HG03097 (cell line): ENCODE measurements around the gene WDR17.
A peak's percentile ranks its signal among the peaks of the same experiment; 100 is the strongest.

Source experiments
- ATAC-seq: cut with Tn5 transposase; IDR thresholded peaks from one replicate; pipeline ENCODE4 v1.9.1; 2021; ENCODE audit not compliant: unreplicated experiment, low FRiP score

Gene WDR17

DNA sequence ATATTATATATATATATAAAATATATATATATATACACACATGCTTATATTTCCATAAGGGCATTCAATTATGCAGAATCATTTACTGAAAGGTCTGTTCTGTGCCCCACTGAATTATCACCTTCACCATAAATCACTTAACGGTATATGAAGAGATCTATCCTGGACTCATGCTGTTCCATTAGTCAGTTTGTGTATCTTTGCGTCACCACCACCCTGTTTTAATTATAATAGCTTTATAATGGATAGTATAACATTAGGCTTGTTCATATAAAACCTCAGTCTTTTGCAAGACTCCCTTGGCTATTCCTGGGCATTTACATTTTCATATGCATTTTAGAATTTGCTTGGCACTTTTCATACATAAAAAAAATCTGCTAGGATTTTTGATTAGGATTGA lies 19.1 kb downstream of the WDR17 start:
- no peak for ATAC-seq

DNA sequence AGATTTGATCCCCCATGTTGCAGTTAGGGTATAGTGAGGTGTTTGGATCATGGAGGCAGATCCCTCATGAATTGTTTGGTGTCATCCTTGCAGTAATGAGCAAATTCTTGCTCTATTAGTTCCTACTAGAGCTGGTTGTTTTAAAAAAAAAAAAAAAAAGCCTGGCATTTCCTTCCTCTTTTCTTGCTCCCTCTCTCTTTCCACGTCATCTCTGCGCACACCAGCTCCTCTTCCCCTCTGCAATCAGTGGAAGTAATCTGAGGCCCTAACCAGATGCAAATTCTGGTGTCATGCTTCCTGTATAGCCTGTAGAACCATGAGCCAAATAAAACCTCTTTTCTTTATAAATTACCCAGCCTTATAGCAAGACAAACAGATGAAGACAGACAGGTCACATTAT lies 24.5 kb downstream of the WDR17 start:
- no peak for ATAC-seq

DNA sequence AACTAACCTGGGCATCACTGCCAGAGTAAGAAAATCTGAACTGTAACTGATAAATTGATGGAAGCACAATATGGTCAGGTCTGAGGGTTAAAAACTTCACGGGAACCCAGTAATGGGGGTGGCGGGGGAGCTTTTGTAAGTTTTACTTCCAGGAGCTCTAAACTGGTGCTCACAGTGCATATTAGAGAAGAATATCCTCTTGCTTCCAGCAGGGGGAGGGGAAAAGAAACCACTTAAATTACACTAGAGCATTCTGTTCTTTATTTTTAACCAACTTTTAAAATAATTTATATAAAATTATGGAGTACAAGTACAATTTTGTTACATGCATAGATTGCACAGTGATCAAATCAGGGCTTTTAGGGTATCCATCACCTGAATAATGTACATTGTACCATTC lies 33.7 kb downstream of the WDR17 start:
- ATAC-seq, result no peak

DNA sequence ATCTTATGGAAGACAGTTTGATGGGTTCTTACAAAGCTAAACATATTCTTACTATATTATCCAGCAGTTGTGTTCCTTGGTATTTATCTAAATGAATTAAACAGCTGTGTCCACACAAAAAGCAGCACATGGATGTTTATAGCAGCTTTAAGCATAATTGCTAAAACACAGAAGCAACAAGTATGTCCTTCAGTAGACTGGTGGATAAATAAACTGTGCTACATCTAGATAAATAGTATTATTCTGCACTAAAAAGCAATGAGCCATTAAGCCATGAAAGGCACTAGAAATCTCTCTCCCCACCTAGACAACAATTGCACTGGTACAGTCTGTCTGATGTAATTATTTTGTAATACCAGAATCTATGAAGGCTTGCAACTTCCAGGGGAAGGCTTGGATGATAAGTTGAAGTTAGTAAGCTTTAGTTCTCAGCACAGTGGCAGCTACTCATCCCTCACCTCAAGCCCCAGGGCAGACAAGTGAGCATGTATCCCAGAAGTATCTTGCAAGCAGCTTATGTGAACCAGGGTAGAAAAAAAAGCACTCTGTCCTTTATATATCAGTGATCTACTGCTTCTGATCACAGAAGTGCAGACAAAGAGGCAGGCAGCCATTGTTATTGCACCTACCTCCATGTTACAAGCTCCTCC lies 36.9 kb downstream of the WDR17 start:
- ATAC-seq, result no peak

DNA sequence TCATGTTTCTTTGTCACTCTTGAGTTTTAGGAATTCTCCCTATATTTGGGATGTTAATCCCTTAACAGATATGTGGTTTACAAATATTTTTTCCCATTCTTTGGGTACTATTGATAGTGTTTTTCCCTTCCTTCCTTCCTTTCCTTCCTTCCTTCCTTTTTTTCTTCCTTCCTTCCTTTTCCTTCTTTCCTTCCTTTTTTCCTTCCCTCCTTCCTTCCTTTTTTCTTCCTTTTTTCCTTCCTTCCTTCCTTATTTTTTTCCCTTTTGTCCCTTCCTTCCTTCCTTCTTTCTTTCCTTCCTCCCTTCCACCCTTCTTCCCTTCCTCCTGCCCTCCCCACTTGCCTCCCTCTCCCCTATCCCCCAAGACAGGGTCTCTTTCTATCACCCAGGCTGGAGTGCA lies 42.1 kb downstream of the WDR17 start:
- no peak for ATAC-seq

DNA sequence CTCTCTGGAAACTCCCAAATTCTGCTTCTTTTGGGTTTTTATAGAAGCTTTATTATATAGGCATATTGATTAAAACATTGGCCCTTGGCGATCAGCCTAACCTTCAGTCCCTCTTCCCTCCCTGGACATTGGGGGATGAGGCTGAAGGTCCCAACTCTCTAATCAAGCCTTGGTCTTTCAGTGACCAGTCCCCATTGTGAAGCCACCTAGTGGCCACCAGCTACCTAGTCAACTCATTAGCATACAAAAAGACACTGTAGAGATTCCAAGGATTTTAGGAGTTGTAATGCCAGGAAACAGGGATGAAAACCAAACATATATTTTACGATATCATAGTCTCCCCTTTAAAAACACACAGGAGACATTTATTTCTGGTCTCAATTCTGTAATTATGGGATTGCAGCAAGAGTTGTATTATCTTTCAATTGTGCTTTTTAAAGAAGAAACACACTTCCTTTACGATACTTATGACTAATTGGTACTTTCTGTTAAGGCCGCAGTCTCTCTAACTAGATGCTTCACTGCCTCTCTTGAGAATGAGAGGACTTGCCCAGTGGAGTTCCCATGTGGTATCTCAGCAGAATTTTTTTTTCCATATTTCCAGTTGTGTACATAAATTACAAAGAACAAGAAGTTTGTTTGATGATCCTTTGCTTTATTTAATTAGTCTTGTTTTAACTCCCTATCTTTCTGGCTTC lies 58.2 kb downstream of the WDR17 start:
- ATAC-seq, result peak; percentile 100

DNA sequence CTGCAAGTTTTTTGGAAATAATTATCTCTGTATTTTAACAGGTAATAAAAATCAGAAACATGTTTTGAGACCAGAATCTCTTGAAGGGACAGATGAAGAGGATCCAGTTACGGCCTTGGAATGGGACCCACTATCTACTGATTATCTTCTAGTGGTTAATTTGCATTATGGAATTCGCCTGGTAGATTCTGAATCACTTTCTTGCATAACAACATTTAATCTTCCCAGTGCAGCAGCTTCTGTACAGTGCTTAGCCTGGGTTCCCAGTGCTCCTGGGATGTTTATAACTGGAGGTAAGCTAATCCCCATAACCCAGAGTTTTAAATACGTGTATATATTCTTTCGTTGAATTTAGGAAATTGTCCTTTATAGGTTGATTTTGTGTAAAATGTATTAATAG lies 59.4 kb downstream of the WDR17 start:
- ATAC-seq, result no peak

DNA sequence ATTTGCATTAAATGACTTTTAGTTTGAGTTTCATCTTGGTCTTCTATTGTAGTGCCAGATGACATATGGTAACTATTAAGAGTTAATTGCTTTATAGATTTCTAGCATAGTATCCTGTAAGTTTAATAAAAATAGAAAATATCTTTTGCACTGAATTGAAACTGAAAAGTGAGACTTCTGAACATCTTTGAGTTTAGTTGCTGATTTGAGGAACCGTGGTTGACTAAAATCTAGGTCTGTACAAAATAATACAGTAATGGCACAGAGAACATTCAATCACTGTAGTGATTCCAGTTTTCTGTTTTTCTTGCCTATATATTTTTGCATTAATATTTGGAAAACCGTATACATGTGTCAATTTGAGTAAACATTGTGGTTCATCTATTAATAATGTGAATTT lies 69.0 kb downstream of the WDR17 start:
- ATAC-seq, result no peak

DNA sequence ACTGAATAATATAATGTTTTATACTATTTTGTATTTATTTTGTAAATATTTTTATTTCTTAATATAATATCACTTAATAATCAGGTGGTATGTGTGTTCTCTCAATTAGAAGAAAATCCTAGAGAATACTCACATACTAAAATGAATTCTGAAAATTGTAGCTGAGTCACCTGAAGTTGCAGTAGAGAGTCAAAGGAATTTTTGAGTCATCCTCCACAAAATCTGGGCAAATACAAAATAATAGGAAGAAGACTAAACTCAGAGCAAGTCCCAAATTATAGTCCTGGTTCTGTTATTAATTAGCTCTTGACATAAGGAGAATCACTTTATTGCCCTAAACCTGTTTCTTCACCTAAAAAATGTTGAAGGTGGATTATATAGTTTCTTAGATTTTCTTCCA lies 72.0 kb downstream of the WDR17 start:
- ATAC-seq, result no peak

DNA sequence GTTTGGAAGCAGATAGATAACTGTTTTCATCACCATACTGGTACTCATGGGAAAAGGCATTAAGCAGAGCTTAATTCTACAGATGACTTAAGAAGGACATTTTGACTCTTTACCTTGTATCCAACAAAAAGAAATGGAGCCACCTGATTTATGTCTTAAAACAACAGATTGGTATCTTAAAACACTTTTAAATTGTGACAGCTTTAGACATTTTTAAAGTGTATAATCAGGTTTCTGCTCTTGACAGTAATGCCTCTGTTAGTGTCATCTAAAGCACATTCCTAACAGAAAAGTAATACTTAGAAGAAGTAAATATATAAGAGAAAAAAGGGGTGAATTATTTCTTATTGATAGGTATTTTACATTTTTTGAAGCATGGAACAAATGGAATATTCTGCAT lies 73.9 kb downstream of the WDR17 start:
- ATAC-seq, result no peak

DNA sequence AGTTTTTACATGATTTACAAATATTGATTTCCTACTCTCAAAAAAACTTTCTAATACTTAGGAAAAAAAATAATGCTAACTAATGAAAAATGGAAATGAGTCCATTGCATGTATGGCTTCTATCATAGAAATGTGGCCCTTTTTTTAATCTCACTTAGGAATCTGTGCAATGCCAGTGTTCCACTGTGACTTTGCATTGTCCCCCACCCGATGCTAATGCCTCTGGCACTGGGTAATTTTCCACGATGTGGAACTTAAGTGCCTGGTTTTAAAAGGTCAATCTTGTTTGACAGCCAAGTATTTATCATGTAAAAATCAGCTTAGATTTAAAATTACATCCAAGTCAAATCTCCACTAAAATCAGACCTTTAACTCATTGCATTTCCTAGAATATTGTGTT lies 76.6 kb downstream of the WDR17 start:
- ATAC-seq, result no peak

DNA sequence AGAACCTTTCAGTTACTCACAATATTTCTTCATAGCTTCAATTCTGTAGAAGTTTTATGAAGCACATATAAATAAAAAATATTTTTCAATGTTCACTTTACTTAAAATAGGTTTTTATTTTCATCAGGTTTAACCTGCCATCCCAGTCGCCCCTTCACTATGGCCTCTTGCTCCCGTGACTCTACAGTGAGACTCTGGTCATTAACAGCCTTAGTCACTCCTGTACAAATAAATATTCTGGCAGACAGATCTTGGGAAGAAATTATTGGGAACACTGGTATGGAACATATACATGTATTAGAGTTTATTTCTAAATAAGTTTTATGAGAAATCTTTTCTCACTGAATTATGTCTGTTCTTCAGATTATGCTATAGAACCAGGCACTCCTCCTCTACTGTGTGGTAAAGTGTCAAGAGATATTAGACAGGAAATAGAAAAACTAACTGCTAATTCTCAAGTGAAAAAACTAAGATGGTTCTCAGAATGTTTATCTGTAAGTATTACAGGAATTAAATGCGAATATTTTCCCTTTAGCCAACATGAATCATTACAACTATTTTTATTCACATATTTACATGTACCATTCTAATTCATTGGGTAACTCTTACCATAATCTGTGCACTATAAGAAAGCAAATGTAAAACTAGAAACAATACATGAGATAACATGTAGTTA lies 84.2 kb downstream of the WDR17 start:
- no peak for ATAC-seq

DNA sequence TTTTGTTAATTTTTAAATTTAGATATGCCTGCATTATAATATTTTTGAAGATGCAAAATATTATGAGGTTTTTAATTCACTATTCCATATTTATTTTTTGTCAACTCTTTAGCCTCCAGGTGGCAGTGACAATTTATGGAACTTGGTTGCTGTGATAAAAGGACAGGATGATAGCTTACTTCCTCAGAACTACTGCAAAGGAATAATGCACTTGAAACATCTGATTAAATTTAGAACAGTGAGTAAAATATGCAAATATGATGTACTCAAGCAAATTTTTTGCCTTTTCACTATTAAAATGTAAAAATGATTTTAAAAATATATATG lies 84.7 kb downstream of the WDR17 start:
- ATAC-seq, result no peak

DNA sequence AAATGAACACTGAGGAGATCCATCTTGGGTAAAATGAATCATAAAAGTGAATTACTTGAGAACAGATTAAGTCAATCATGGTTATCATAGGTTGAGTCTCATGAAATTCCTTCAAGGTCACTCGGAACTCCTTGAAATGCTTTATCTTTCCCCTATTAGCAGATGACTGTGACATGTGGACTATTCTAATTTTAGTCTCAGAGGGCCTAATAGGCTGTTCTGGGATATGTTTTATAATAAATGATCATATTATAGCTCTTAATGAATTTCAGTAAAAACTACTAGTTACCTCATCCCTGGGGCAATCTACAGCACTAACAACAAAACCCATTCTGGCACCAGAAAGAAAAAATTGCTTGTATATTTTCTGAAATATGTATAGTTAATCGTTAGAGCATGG lies 85.1 kb downstream of the WDR17 start:
- ATAC-seq, result no peak

DNA sequence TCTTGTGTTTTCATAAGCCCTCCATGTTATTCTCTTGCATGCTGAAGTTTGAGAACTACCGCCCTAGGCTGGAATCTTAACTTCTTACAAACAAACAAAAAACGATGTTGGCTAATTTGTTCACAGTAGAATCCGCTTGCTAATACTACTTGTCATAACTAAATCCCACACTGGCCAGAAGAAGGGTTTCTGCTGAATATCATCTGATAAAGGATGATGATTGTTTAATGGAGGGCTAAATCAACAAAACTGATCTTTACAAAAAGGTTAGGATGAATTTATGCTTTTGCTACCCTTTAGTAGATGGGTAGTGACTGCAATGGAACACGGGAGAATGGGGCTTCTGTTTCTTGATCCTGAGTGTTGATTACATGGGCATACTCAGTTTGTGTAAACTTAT lies 87.5 kb downstream of the WDR17 start:
- ATAC-seq, result no peak

DNA sequence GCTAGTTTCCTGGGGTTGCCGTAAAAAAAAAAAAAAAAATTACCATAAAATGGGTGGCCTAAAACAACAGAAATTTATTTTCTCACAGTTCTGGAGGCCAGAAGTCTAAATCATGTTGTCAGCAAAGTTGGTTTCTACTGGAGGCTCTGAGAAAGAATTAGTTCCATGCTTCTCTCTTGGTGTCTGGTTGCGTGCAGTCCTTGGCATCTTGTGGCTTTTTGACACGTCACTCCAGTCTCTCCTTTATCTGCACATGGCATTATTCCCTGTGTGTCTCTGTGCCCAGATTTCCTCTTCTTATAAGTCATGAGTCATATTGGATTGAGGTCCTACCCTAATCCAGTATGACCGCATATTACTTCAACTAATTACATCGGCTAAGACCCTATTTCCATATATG lies 91.0 kb downstream of the WDR17 start:
- ATAC-seq, result no peak

DNA sequence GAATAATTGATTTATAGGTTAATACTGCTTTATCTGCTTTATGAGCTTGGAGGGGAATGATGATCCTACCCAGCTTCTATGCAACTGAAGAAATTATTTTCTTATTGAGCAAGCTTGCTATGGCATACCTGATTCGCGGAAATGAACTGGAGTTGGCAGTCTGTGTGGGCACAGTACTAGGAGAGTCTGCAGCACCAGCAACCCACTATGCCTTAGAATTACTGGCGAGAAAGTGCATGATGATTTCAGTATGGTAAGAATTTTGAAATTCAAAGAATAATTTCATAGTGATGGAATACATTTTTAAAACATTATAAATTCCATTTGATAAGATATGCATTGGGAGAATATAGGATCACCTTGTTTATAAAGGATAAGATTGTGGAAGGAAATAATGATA lies 97.4 kb downstream of the WDR17 start:
- no peak for ATAC-seq

DNA sequence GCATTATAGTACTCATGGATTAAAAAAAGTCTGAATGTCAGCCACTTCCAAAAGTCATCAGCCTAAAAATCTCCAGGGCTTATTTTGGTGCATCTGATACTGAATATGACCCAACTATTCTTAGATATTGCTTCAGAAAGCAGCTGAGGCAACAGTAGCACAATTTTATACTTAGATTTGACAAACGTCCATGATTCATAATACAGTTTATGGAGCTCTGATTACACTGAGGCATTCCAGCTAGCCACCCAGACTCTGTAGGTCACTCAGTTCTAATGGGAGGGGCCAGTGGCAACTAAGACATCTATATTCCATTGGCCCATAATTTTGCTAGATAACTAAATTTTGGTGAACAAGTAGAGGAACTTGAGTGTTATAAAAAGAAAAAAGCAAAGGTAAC lies 119.4 kb downstream of the WDR17 start:
- ATAC-seq, result no peak

DNA sequence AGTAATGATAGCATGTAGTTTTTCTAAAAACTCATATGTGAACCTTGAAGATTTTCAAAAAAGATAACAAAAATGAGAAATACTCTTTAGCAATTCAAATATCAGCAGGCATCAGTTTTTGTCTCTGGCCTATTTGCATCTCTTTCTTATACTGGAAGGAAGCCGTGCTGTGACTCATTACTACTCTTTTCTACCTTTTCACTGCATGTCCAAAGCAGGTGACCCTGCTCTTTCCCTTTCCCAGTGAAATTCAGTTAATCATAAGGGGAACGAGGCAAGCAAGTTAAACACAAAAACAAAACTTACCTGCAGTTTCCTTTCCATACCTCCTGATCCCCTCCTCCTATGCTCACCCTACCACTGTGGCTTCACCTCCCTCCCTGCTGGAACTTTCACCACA lies 120.4 kb downstream of the WDR17 start:
- no peak for ATAC-seq

DNA sequence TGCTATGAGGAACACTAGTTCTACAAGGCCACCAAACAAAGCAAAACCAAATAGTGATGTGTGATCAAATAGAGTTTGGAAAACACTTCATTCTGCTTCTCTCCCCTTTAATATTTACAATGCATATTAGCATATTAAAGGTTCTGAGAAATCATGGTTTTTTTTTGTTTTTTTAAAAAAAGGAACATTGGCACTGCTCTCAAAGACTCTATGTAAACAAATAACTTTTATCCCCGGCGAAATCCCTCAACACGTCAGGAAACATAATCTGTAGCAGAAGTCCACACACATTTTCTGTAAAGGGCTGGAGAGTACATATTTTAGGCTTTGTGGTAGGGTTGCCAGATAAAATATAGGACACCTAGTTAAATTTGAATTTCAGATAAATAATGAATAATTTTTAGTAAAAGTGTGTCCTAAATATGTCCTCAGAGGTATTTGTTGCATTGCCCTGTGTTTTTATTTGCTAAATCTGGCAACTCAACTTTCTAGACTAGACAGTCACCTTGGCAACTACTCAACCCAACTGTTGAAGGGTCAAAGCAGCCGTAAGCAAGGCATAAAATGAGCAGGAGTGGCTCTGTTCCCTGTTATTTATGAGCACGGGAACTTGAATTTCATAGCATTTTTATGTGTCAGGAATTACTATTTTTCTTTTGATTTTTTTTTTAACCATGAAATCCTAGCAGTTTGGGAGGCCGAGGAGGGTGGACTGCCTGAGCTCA lies 121.2 kb downstream of the WDR17 start:
- ATAC-seq, result no peak

DNA sequence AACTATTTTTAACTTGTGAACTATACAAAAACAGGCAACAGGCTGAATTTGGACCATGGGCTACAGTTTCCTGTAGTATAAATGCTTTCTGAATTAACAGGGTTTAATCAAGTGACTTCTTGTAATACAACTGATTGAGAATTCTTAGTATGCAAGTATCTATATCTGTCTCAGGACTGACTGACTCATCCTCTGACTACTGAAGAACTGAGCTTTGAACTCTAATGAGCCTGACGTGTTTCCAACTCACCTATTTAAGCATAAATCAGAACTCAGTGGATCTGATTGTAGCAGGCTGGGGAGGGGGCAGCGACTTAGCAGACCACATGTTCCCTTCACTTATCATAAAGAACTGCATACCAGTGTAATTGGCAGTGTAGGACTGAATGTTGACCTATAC lies 122.0 kb downstream of the WDR17 start:
- no peak for ATAC-seq

DNA sequence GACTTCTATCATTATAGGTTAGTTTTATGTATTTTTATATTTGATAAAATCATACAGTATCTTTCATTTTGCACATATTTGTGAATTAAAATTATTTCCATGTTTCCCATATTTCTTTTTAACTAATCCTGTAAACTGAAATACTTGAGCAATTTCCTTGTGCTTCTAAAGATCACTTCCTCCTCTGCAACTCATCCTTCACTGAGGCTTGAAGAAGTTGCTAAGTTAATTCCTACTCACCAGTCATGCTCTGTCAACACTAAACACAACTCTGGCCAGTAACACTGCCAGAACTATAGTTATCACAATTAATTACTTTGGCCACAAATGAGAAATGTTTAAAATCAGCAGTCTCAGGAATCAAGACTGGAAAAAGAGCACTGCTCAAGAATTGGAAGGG lies 123.0 kb downstream of the WDR17 start:
- ATAC-seq, result no peak
